ENCODE data around the gene OGFR.

GRCh38 chr20:62822239-62822787 is 17.7 kb downstream of the OGFR start:
- no peak for TF ChIP-seq POLR2A (IDR thresholded peaks at IDR 0.05; ENCODE audit: extremely low read depth, insufficient read length)
- TF ChIP-seq CTCF (IDR thresholded peaks at IDR 0.05; ENCODE audit: low read depth, low read length), result peak; percentile 16

Measured in NB4 (cell line).